Measurements from ENCODE around the gene ZNRF1.

DNA sequence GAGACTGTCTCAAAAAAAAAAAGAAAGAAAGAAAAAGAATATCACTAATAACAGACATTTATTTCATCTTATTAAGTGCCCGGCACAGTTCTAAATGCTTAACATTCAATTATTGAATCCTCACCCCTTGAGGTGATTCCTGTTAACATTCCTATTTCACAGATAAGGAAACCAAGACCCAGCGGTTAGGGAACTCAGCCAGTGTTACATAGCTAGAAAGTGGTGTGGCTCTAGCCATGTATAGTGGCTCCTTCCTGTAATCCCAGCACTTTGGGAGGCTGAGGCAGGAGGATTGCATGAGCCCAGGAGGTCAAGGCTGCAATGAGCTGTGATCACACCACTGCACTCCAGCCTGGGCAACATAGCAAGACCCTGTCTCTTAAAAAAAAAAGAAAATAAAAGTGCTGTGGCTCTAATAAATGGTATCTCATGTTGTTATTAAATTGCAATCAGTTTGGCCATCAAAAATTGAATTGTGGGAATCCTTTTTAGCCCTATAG lies 28.1 kb downstream of the ZNRF1 start:
- TF ChIP-seq, protein P1, sequence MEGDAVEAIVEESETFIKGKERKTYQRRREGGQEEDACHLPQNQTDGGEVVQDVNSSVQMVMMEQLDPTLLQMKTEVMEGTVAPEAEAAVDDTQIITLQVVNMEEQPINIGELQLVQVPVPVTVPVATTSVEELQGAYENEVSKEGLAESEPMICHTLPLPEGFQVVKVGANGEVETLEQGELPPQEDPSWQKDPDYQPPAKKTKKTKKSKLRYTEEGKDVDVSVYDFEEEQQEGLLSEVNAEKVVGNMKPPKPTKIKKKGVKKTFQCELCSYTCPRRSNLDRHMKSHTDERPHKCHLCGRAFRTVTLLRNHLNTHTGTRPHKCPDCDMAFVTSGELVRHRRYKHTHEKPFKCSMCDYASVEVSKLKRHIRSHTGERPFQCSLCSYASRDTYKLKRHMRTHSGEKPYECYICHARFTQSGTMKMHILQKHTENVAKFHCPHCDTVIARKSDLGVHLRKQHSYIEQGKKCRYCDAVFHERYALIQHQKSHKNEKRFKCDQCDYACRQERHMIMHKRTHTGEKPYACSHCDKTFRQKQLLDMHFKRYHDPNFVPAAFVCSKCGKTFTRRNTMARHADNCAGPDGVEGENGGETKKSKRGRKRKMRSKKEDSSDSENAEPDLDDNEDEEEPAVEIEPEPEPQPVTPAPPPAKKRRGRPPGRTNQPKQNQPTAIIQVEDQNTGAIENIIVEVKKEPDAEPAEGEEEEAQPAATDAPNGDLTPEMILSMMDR (IDR thresholded peaks at IDR 0.05), result no peak
- TF ChIP-seq POLR2AphosphoS5 (IDR thresholded peaks at IDR 0.05) (no peak), POLR2A (IDR thresholded peaks at IDR 0.05) (no peak)

All from breast epithelium (tissue), 3 donors.